ENCODE results near the gene SETDB2.

Gene SETDB2, protein sequence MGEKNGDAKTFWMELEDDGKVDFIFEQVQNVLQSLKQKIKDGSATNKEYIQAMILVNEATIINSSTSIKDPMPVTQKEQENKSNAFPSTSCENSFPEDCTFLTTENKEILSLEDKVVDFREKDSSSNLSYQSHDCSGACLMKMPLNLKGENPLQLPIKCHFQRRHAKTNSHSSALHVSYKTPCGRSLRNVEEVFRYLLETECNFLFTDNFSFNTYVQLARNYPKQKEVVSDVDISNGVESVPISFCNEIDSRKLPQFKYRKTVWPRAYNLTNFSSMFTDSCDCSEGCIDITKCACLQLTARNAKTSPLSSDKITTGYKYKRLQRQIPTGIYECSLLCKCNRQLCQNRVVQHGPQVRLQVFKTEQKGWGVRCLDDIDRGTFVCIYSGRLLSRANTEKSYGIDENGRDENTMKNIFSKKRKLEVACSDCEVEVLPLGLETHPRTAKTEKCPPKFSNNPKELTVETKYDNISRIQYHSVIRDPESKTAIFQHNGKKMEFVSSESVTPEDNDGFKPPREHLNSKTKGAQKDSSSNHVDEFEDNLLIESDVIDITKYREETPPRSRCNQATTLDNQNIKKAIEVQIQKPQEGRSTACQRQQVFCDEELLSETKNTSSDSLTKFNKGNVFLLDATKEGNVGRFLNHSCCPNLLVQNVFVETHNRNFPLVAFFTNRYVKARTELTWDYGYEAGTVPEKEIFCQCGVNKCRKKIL
- 63.2 to 93.6 (median 77.1) reads per million in 4 experiments for total RNA-seq

DNA sequence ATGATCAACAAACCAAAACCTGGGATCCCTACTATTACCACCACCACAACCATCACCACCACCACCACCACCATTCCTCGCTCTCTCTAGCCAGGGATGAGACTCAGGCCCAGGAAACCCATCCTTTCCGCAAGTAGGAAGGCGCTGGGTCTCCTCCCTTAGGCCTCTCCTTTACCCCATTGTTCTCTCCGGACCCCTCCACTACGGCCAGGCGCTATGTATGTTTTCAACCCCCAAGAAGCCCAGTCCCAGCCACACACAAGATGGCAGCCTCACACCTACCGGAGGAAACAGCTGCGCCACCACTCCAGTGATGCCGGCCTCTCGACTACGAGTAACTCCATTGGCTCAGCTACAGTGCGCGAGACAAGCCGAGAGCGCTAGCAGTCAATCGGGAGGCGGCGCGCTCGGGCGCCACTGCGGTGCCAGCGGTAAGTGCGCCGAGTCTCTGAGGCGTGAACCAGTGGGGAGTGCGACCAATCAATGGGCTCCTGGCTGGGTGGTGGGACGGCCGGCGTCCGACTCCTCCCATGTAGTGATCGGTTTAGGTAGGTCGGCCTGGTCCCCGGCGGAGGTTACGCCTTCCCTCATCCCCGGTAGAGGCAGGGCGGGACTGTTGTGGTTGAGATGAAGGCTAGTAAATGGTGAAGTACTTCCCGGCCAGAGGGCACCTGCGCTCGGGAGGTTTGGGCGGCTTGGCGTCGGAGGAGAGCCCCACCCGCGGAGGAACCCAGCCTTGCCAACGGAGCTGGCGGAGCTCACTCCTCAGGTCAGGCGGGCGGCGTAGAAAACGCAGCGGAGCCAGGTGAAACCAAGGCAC, at the start of gene SETDB2, which contains the start of gene CAB39L:
TSS of gene SETDB2 (plus strand) at position 571 of the 820 bp plus-strand sequence. CDS start 7,620 bp downstream, outside the sequence.
TSS of gene CAB39L (minus strand) at position 361 of the 820 bp plus-strand sequence. CDS start 61,154 bp downstream, outside the sequence.
- peak; percentile 97 for DNase-seq

DNA sequence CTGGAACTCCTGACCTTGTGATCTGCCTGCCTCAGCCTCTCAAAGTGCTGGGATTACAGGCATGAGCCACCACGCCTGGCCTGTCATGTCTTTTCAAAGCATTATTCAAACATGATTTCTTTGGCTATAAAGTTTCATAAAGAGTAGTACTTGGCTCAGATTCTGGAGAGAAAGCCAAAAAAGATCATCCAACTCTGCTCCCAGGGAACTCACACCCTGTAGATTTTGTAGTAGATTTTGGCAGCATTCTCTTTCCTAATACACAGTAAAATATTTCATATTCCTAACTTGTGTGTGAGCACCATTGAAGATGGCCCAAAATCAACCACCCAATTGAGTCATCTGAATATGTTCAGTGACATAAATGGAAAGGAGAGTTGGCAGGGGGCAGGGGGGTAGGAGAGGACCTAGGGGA, 48.6 kb upstream of the SETDB2 start:
- no peak for DNase-seq

DNA sequence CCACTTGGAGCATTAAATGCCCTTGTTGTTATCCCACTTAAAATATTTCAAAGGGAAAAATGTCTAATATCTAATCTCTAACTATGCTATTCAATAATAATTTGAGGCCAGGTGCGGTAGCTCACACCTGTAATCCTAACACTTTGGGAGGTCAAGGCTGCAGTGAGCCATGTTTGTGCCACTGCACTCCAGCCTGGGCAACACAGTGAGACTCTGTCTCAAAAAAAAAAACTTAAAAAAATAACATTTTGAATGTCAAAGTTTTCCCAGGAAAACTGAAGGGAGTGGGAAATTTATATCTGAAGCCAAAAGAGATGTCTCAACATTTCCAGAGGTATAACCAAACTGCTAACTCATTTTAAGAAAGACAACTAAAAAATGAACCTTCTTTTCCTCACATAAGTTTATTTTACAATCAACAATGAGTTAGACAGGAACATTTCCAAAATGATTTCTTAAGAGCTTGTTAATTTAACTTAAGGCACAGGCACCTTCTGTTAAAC, 48.1 kb upstream of the SETDB2 start:
- no peak for DNase-seq

DNA sequence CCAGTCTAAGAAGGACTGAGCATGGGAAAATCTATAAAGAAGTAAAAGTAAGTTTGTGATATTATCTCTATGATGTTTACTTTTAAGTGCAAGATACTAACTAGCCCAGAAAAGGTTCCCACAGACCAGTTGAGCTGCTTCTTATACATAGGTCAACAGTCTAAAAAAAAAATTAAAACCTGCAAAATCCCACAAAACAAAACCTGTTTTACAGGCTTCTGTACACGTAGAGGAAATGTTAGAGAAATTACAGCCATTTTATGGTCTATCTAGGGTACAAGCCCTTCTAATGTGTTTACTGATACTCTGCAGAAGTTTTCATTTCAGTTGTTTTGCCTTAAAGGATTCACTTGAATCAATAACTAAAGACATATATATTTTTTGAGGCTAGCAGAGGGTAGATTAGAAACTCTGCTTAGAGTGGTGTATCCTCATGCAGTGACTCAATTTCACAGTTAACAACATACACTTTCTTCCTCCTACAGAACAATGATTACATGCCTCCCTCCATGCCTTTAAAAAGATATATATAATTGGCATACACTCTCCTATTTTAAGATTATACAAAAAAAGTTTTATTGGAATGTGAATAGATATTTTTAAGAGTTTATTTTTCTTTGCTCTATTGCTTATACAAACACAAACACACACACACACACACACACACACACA, 44.1 kb upstream of the SETDB2 start:
- no peak for DNase-seq

DNA sequence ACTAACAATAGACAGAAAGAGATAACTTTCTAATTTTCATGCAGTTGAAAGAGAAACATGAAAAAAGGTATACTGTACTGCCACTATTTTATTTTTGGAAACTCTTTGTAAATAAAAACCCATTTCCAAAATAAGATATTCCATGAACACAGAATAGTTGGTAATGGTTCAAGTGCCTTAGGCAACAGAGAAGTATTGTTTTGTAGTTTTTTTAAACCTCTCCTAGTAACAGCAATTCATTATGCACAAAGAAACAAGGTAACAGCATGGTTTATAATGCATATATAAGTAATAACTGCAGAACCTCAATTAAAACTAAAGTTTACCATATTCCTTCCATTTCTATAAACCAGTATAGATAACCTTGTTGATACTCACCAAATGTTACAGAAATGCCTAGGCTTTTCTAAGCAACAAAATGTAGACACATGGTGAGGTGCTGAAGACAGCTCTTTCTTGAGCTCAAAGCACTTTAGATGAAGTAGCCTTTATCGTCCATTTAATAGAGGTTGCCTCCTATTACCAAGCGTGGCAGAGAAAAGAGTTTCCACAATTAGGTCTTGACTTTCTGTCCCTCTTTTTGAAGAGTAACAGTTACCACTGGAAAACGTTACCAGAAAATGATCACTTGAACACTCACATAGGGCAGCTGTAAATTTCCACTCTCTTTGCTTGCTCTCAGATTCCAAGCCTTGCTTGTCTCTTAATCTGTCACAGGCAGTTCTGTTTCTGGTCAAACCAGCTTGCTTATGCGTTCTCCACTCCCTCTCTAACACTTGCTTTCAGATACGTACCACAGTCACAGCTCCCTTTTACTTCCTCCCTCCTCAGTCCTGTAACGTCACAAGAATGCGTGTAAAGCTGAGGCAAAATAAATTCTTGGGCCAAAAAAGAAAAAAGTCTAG, 43.1 kb upstream of the SETDB2 start:
- no peak for DNase-seq

DNA sequence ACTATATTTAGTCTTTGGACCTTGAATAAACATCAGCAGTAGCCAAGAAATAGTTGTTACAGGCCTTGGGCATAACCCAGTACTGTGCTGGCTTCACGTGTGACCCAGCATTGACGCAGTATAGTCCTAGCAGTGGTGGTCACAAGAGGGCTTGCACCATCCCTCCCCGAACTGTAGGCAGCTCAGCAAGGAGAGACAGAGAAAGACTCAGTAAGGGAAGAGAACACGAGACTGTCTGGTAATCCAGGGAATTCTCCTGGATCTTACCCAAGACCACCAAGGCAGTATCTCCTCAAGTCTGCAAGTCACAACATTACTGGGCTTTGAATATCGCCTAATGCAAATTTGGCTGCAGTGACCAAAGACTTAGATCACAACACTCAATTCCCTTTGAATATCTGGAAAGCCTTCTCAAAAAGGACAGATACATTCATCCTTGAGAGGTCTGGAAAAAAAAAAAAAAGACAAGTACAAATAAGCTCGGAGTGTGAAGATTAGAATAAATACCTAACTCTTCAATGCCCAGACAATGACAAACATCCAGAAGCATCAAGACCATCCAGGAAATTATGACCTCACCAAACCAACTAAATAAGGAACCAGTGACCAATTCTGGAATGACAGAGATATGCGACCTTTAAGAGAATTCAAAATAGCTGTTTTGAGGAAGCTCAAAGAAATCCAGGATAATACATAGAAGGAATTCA, 39.9 kb upstream of the SETDB2 start:
- no peak for DNase-seq

DNA sequence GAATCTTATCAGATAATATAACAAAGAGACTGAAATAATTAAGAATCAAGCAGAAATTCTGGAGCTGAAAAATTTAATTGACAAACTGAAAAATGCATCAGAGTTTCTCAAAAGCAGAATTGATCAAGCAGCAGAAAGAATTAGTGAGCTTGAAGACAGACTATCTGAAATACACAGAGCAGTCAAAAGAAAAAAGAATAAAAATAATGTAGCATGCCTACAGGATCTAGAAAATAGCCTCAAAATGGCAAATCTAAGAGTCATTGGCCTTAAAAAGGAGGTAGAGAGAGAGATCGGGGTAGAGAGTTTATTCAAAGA, 39.4 kb upstream of the SETDB2 start:
- DNase-seq: no peak

DNA sequence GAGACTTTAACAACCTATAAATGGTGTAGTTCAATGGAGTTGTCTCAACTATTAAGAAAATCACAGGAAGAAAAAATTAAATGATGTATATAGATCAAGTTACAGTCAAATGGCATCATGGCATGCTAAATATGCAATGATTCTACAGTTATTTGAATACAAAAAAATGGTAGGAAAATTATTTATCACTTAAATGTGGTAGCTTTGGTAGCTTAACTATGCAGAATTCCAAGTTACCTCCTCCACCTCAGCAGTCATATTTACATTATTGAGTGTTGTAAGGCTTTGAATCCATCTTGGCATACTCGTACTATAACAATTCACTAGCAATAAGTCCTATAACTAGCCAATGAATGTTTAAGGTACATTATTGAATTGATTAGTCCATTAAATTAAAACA, 37.0 kb upstream of the SETDB2 start:
- no peak for DNase-seq

DNA sequence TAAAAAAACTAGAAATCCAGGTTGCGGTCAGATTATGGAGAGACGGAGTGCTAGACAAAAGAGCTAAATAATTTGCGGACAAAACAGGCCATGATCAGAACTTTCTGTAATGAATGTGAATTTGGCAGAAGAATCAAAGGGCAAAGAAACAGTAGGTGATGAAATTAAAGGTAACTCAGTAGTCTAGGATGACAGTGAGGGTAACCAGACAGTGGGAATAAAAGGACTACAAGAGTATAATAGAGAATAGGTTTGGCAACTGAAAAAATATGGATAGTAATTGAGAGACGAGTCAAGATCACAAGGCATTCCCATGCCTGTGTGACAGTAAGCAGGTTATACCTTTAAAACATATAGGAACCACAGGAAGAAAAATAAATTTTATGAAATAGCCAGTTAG, 36.1 kb upstream of the SETDB2 start:
- DNase-seq: no peak

DNA sequence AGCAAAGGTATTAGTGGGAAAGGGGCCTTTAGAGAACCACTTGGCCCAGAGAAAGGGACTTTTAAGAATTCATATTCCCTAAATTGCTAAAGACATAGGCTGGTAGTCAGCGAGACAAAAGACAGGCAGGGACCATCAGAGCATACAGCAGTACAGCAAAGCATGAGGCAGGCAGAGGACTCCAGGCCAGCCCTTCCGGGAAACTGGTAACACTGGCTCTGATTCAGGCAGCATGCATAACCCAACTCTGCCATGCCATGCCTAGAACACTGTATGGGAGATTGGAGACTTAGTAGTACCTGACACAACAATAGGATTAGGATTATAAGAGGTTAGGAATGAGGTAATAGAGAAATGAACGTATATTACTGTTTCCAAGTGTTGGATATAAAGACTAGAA, 35.1 kb upstream of the SETDB2 start:
- DNase-seq: no peak

DNA sequence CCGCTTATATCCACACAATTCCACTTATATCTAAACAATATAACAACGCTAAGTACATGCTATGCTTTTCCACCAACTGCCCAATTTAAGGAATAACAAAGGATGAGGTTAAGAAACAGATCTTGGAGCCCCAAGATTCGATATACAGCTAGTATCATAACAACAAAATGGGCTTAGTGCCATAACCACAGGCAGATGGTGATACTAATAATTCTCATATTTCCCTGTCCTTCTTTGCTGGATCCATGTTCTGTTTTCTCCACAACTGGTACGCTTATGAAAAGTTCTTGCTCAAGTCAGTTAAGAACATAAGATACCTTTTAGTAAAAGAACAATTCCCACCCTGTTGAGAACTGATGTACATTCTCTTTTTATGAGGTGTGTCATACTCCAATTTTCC, 34.1 kb upstream of the SETDB2 start:
- DNase-seq: no peak

DNA sequence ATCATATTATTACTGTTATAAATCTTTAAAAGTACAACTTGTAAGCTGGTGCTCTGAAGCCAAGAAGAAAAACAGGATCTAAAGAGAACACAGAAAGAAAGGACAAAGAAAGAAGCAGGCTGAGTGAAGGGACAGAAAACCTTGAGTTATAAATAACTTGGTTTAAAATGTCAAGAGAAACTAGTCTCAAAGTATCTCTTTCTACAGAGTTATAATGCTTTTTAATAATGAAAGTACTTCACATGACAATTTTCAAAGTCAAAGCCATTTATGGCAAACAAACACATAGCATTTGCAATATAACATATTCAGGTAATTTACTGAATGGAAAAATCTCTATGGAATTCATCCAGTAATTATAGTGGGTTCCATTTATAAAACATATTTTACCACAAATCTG, 33.6 kb upstream of the SETDB2 start:
- no peak for DNase-seq

DNA sequence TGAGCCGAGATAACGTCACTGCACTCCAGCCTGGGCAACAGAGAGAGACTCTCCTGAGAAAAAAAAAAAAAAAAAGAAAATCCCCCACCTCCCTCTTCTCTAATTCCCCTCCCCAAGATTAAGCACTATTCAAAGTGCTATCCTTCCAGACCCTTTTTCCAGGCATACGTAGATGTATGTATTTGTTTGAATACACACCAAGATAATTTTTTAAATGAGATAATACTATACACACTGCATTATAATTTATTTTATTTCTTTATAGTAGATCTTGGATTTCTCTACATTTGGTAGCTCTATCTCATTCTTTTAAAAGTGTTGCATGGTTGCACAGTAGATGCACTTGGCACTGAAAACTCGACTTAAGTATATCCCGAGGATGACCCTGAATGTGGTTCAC, 32.7 kb upstream of the SETDB2 start:
- DNase-seq: no peak

DNA sequence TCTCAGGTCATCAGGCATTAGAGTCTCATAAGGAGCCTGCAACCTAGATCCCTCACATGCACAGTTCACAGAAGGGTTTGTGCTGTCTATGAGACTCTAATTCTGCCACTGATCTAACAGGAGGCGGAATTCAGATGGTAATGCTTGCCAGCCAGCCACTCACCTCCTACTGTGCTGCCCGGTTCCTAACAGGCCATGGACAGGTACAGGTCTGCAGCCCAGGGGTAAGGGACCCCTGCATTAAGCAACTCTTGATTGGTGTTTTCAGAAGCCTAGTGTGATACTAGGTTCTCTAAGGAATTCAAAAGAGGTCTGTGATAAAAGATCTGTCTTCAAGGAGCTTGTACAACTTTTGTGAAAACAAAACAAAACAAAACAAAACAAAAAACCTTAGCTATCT, 31.3 kb upstream of the SETDB2 start:
- DNase-seq: no peak

DNA sequence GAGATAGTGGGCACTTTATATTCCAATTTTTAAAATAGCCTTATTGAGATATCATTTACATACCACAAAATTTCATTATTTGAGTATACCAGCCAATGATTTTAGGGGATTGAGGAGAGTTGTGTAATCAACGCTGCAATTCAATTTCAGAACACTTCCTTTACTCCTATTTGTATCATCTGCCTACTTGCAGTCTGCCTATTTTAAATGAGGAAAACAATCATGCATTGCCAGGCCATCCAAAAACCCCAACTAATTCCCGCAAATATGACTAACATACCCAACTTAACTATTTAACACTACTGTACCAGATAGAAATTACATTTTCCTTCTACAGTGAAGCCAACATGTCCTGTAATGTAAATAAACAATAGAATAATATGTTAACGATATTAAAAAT, 26.9 kb upstream of the SETDB2 start:
- no peak for DNase-seq

DNA sequence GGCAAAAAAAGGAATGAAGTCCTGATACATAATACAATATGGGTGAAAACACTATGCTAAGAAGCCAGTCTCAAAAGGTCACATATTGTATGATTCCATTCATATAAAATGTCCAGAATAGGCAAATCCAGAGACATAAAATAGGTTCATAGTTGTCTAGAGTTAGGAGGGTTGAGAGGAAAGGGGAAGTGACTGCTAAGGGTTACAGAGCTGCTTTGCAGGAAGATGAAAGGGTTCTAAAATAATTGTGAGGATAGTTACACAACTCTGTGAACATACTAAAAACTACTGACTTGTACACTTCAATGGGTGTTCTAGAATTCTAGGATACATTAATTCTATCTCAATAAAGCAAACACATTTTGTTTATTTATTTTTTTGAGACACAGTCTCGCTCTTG, 25.9 kb upstream of the SETDB2 start:
- DNase-seq: no peak

DNA sequence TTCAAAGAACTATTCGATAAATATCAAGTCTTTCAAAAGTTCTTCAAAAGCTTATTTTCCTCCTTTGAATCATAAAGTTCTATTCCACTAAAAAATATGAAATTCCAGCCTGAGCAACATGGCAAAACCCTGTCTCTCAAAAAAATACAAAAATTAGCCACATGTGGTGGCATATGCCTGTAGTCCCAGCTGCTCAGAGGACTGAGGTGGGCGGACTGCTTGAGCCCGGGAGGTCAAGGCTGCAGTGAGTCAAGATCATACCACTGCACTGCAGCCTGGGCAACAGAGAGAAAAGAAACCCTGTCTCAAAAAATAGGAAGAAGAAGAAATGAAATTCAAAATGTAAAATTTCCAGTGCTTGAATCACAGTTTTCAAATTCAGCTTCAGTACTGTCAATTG, 24.8 kb upstream of the SETDB2 start:
- DNase-seq: no peak

DNA sequence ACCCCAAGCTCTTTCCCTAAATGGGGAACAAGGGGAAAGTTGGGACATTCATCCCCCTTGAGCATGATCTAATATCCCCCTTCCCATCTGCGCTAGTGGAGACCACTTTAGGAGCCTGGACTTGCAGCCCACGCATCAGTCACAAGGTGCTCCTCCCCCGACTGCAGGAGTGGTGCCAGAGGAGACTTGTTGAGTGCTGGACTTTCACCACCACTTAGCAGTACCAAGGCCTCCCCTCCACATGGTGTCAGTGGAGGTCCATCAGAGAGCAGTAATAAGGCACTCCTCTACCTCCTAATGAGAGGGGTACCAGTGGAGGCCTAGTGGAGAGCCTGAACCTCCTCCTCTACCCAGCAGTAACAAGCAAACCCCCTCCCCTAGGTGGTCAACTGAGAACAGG, 22.7 kb upstream of the SETDB2 start:
- DNase-seq: no peak

DNA sequence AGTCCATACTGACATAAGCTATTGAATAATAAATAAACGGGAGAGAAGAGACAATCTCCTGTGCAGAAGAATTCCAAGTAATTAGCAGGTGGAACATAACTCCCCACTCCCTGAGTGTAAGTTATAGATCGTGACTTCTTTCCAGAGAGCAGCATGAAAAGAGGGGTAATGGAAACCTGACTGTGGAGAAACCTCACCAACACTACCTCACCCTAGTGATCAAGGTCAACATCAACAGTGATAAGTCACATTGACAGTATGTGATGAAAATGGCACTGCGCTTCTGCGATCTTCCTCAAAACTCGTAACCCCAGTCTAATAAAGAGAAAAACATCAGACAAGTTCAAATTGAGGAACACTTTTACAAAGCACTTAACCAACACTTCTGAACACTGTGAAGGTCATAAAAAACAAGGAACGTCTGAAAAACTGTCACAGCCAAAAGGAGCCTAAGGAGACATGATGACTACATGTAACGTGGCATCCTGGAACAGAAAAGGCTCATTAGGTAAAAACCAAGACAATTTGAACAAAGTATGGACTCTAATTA, 20.0 kb upstream of the SETDB2 start:
- no peak for DNase-seq

DNA sequence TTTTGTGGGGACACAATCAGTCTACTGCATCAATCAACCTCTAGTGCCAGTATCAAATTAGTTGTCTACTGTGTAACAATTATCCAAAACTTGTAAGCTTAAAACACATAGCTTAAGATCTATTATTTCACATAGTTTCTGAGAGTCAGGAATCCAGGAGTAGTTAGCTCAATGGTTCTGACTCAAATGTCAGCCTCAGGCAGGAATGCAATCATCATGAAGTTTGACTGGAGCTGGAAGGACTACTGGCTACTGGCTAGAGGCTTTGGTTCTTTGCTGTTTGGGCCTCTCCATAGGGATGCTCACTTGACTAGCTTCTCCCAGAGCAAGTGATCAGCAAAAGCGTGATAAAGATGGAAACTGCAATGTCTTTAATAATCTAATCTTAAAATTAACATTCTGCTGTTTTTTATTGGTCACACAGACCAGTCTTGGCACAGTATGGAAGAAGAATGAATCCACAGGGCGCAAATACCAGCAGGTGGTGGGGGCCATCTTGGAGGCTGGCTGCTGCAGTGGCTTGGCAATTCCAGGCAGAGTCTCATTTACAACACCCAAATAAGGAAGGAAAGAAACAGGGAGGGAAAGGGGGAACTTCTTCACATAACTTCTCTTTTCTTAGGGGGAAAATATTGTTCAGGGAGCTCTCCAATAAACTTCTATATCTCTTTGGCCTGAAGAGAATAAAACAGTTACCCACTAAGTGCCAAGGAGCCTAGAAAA, 15.9 kb upstream of the SETDB2 start:
- no peak for DNase-seq
